Peyer's patch (tissue), 4 donors: ENCODE results near the gene VILL. TPM values are rescaled to one million over a fixed set of nuclear protein-coding genes. Genes with fewer than 3 reads are reported as not detected.

ENCODE experiments used
- DNase-seq, 3 donors: peaks; one replicate each; pipeline ENCODE4 v3.0.0-alpha.2; 2017 to 2019
- H3K27ac ChIP-seq, 4 donors: fragments of 200-600 bp; sonication (generic); one replicate each; pipeline ENCODE4 v1.5.1; 2016 to 2019
- H3K27me3 ChIP-seq, 2 donors: fragments of 200-600 bp; sonication (generic); one replicate each; pipeline ENCODE4 v1.5.1; 2019
- H3K36me3 ChIP-seq, 3 donors: fragments of 200-600 bp; sonication (generic); one replicate each; pipeline ENCODE4 v1.5.1; 2016 to 2019
- H3K4me1 ChIP-seq, 4 donors: fragments of 200-600 bp; sonication (generic); one replicate each; pipeline ENCODE4 v1.5.1; 2016 to 2019
- H3K4me3 ChIP-seq, 4 donors: fragments of 200-600 bp; sonication (generic); 1 replicate in 3 of 4; 2 replicates in 1 of 4; pipeline ENCODE4 v1.5.1; 2016 to 2019; ENCODE audit warnings: mild to moderate bottlenecking in 1 of 4
- H3K9me3 ChIP-seq, 4 donors: fragments of 200-600 bp; sonication (generic); one replicate each; pipeline ENCODE4 v1.5.1; 2016 to 2019; ENCODE audit warnings: mild to moderate bottlenecking in 1 of 4
- CTCF ChIP-seq, 6 experiments: fragments of 450-650 bp in 4 of 6; fragments of 200-600 bp in 2 of 6; sonication (generic) in 1 of 6; IDR thresholded peaks; one replicate each; pipeline ENCODE4 v1.5.1; 2017 to 2019; ENCODE audit warnings: antibody characterized with exemption in 6 of 6, mild to moderate bottlenecking in 3 of 6, moderate library complexity in 1 of 6
- POLR2A ChIP-seq, 2 donors: fragments of 450-650 bp; IDR thresholded peaks; one replicate each; pipeline ENCODE4 v1.5.1; 2017; ENCODE audit warnings: antibody characterized with exemption in 2 of 2, mild to moderate bottlenecking in 2 of 2, moderate library complexity in 2 of 2
- total RNA-seq, 4 donors: library from RNA; depleted of rRNA; stranded (reverse); fragments of >200 nt; gene quantifications; one replicate each; pipeline ENCODE4 v1.1.0, GENCODE V29; 2016

VILL gene
- total RNA-seq, 4 donors from 2014 or later: 59.4 to 309 (median 230) TPM

GRCh38 chr3:38017445-38018295 lies 27.1 kb downstream of the VILL start:
- peak in 1 of 3 donors; percentile 36 for DNase-seq
- Histone ChIP-seq H3K36me3 (peaks cover 0 to 42% (median 0%) of the 10 kb centered on the region in 3 donors), H3K27me3 (no peaks in the 10 kb centered on the region), H3K9me3 (peaks cover 0 to 6% (median 0%) of the 10 kb centered on the region in 4 donors), H3K4me3 (no peak overlapping the region), H3K4me1 (no peaks in the 10 kb centered on the region), H3K27ac (no peak overlapping the region)
- no peak for TF ChIP-seq CTCF (IDR thresholded peaks at IDR 0.05)
- no peak for TF ChIP-seq POLR2A (IDR thresholded peaks at IDR 0.05)

- no peak overlapping the region for H3K27ac ChIP-seq
- DNase-seq: peak in 1 of 3 donors; percentile 39
- no peak overlapping the region for H3K4me3 ChIP-seq
- H3K36me3 ChIP-seq: peaks cover 0 to 42% (median 0%) of the 10 kb centered on the region in 3 donors
- peaks cover 0 to 9% (median 0%) of the 10 kb centered on the region in 4 donors for H3K4me1 ChIP-seq
- H3K9me3 ChIP-seq: peaks cover 0 to 6% (median 0%) of the 10 kb centered on the region in 4 donors
- TF ChIP-seq POLR2A (IDR thresholded peaks at IDR 0.05) (no peak), CTCF (IDR thresholded peaks at IDR 0.05) (no peak)
- H3K27me3 ChIP-seq: no peaks in the 10 kb centered on the region
Measured at GRCh38 chr3:38018296-38019266, 28.0 kb downstream of the VILL start.

DNA sequence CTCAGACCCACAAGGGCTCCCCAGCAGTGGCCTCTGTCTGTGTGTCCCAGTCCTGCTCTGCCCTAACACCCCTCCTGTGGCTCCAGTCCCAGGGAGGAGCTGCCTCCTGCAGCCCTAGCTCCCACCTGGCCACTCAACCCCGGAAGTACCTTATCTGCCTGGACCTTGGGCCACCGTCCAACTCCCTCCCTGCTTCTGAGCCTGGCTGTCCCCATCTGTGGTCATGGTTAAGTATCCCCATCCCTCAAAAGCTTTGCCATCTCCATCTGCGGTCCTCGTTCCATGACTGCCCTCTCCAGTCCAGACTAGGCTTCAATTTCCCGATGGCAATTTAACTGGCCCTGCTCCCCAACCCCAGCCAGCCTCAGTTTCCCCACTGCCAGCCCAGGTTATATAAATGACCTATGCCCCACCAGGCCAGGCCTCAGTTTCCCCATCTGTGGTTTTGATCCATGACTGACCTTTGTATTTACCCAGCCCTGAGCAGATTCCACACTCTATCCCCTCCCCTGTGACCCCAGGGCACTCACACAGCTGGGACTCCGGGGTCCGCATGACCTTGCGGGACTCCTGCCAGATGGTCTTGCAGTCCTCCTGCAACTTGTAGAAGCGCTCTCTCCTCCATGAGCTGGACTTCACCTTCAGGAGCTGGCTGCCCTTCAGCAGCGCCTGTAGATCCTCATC lies 29.2 kb downstream of the VILL start:
- H3K36me3 ChIP-seq: peaks cover 0 to 42% (median 0%) of the 10 kb centered on the region in 3 donors
- H3K9me3 ChIP-seq: peaks cover 0 to 6% (median 0%) of the 10 kb centered on the region in 4 donors
- H3K4me3 ChIP-seq: no peak overlapping the region
- H3K4me1 ChIP-seq: peaks cover 0 to 11% (median 0%) of the 10 kb centered on the region in 4 donors
- no peak for TF ChIP-seq POLR2A (IDR thresholded peaks at IDR 0.05)
- TF ChIP-seq CTCF (IDR thresholded peaks at IDR 0.05): no peak
- H3K27me3 ChIP-seq: no peaks in the 10 kb centered on the region
- no peak overlapping the region for H3K27ac ChIP-seq
- DNase-seq: peak in 1 of 3 donors; percentile 50

DNA sequence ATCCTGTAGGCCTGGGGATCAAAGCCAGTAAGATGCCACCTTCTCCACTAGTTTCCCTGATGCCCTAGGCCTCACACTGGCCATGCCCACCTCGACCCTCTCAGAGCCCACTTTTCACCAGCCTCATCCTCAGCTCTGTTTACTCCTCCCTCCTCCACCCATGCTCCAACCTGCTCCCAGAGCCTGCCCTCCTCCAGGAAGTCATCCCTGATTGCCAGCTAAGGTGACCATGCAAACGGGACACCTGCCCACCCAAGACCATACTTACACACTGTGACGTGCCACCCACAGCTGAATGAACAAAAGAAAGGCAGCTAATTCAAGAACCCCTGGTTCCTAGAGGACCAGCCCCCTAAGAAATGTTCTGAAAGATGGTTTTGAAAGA lies 29.7 kb downstream of the VILL start:
- no peak overlapping the region for H3K4me3 ChIP-seq
- TF ChIP-seq POLR2A (IDR thresholded peaks at IDR 0.05) (no peak), CTCF (IDR thresholded peaks at IDR 0.05) (no peak)
- DNase-seq: no peak
- H3K27ac ChIP-seq: no peak overlapping the region
- H3K4me1 ChIP-seq: peaks cover 0 to 12% (median under 1%) of the 10 kb centered on the region in 4 donors
- peaks cover 0 to 36% (median 0%) of the 10 kb centered on the region in 3 donors for H3K36me3 ChIP-seq
- H3K9me3 ChIP-seq: peaks cover 0 to 6% (median 0%) of the 10 kb centered on the region in 4 donors
- H3K27me3 ChIP-seq: no peaks in the 10 kb centered on the region

DNA sequence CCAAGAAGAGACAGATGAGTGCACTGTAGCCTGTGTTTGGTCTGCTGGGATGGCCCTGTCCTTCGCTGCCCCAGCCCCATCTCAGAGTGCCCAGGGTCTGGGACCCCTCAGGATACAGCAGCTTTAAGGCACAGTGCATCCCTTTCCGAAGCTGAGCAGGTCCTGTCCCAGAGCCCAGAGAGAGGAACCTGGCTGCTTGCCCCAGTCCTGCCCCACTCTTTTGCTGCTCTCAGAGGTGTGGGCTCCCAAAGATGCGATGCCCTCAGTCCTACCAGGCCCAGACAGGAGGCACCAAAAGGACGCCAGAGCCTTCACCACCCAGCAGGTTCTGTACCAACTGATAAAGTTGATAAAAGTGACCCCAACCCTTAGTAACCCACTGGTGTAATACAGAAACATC lies 30.6 kb downstream of the VILL start:
- H3K4me3 ChIP-seq: no peak overlapping the region
- no peaks in the 10 kb centered on the region for H3K27me3 ChIP-seq
- DNase-seq: peak in 1 of 3 donors; percentile 42
- no peak for TF ChIP-seq POLR2A (IDR thresholded peaks at IDR 0.05)
- no peak for TF ChIP-seq CTCF (IDR thresholded peaks at IDR 0.05)
- peaks cover 0 to 6% (median 0%) of the 10 kb centered on the region in 4 donors for H3K9me3 ChIP-seq
- no peak overlapping the region for H3K27ac ChIP-seq
- peaks cover 0 to 30% (median 0%) of the 10 kb centered on the region in 3 donors for H3K36me3 ChIP-seq
- H3K4me1 ChIP-seq: peaks cover 0 to 18% (median 3%) of the 10 kb centered on the region in 4 donors
